Measurements from ENCODE around the gene PLEK.

PLEK gene

GRCh38 chr2:68428126-68428525 lies 63.0 kb downstream of the PLEK start:
- TF ChIP-seq CTCF (conservative IDR thresholded peaks at IDR 0.05) (no peak), ZFX (IDR thresholded peaks at IDR 0.05) (no peak)
- no peak overlapping the region for H3K27ac ChIP-seq

- no peak overlapping the region for H3K27ac ChIP-seq
- TF ChIP-seq CTCF (conservative IDR thresholded peaks at IDR 0.05) (no peak), ZFX (IDR thresholded peaks at IDR 0.05) (no peak)
Measured at GRCh38 chr2:68428746-68429145, 63.7 kb downstream of the PLEK start.

- TF ChIP-seq CTCF (conservative IDR thresholded peaks at IDR 0.05) (no peak), ZFX (IDR thresholded peaks at IDR 0.05) (no peak)
- no peak overlapping the region for H3K27ac ChIP-seq
Measured at GRCh38 chr2:68429311-68429826, 64.3 kb downstream of the PLEK start.

GRCh38 chr2:68431316-68431972 lies 66.4 kb downstream of the PLEK start:
- H3K27ac ChIP-seq: no peak overlapping the region
- TF ChIP-seq CTCF (conservative IDR thresholded peaks at IDR 0.05) (no peak), ZFX (IDR thresholded peaks at IDR 0.05) (no peak)

GRCh38 chr2:68432696-68433658 lies 67.9 kb downstream of the PLEK start:
- TF ChIP-seq ZFX (IDR thresholded peaks at IDR 0.05) (no peak), CTCF (conservative IDR thresholded peaks at IDR 0.05) (no peak)
- H3K27ac ChIP-seq: no peak overlapping the region

GRCh38 chr2:68434981-68435380 lies 69.9 kb downstream of the PLEK start:
- H3K27ac ChIP-seq: no peak overlapping the region
- TF ChIP-seq ZFX (IDR thresholded peaks at IDR 0.05): no peak
- no peak for TF ChIP-seq CTCF (conservative IDR thresholded peaks at IDR 0.05)

- no peak for TF ChIP-seq CTCF (conservative IDR thresholded peaks at IDR 0.05)
- H3K27ac ChIP-seq: no peak overlapping the region
Measured at GRCh38 chr2:68435615-68436014, 70.5 kb downstream of the PLEK start.

Measured in C4-2B (cell line).